ENCODE data around the gene F12.
"Not testable (repeated sequence)": the region's sequence is repeated elsewhere in the genome, so short reads cannot be mapped to it uniquely, and the experiment has no call there.

Gene F12

DNA sequence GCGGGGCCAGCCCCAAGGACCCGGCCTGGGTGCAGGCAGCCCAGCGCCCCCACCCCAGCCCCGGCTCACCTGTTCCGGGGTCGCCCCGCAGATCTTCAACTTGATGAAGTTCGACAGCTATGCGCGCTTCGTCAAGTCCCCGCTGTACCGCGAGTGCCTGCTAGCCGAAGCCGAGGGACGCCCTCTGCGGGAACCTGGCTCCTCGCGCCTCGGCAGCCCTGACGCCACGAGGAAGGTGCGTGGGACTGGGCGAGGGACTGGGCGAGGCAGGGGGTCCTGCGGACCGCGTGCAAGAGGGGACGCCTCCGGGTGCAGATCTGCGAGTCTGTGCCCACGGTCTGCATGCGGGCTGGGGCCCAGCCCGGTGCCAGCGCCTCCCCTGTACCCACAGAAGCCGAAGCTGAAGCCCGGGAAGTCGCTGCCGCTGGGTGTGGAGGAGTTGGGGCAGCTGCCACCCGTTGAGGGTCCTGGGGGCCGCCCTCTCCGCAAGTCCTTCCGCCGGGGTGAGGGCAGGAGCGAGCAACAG is 42.0 kb downstream of the F12 start:
- DNase-seq = no peak

DNA sequence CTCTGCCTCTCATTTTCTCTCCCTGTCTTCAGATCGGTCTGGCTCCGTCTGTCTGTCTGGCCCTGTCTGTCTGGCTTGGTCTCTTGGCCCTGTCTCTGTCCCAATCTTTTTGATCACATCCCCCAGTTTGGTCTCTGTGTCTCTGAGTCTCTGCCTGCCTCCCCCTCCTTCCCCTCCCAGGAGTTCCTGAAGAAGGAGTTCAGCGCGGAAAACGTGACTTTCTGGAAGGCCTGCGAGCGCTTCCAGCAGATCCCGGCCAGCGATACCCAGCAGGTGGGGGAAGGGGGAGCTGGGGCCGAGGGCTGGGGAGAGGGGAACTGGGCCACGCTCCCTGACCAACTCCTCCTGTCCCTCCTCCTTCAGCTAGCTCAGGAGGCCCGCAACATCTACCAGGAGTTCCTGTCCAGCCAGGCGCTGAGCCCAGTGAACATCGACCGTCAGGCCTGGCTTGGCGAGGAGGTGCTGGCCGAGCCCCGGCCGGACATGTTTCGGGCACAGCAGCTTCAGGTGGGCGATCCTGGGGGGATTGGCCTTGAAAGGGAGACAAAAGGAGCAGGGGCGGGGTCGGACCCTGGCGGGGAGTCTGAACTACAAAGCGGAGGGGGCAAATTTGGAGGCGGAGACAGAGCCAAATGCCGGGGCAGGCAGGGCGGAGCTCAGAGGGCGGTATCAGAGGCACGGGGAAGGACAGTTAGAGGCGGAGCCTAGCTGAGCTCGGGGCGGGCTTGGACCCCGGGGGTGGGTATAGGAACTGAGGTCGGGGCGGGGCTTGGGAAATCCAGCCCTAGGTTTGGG is 42.6 kb downstream of the F12 start:
- no peak for DNase-seq

DNA sequence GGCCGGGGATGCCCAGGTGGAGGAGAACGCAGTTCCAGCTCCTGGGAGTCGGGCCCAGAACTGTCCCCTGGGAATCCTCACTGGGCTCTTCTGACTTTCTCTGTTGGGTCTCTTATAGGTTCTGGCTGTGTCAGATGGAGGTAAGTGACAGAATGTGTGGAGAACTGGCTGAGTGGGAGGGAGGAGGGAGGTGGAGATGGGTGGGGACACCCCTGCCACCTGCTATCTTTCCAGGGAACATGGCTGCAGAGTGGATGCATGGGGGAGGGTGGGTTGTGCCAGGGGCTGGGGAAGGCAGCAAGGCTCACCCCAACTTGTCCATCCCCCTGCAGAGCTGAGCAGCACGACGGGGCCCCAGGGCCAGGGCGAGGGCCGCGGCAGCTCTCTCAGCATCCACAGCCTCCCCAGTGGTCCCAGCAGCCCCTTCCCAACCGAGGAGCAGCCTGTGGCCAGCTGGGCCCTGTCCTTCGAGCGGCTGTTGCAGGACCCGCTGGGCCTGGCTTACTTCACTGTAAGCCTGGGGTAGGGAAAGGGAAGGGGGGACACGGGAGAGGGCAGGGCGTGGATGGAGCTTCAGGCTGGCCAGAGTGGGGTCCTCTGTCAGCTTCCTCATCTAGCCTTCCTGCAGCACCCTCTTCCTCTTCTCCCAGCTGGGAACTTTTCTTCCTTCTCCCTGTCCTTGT is 43.4 kb downstream of the F12 start:
- DNase-seq = no peak

DNA sequence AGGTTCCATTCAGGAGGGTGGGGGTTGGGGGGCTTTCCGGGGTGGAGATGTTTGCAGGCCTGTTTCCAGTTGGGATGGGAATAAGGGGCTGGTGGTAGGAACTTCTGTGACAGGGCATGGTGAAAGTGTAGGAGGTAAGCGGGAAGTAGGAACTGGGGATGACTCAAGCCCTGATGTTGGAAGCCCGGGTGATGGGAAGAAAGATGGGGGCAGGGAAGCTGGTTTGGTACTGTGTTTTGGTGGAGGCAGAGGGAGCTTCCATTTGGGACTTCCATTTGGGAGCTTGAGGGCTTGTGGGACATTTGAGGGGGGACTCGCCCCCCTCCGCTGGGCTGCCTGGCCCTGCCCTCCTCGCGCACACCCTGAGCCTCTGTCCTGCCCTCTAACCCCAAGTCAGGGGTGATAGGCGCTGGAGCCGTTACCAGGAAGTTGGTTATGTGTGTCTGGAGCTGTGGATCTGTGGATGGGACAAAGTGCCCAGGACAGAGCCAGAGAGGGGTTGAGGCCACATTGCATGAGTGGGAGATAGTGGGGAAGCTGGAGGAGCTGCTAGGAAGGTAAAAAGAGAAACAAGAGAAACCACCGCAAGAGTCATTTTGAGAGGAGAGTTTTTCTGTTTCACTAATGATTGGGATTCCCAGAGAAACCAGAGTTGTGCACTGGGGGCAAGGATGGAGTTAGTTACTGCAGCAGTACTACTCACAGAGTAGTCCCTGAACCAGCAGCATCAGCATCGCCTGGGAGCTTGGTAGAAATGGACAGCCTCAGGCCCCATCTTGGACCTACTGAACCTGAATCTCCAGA is 45.0 kb downstream of the F12 start:
- DNase-seq = no peak

DNA sequence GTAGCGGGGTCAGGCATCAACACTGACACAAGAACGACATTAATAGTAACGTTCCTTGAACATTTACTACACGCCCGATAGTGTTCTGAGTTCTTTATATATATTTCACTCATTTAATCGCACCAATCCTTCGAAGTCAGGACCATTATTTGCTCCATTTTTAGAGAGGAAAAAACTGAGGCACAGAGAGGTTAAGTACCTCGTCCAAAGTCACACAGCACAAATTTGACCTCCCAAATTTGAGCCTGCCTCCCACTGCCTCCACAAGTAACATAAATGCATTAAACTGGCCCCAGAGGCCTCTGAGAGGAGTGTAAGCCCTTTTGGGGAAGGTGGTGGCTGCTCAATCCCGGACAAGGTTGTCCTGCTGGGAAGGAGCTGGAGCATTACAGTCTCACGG is 45.8 kb downstream of the F12 start:
- DNase-seq = no peak

DNA sequence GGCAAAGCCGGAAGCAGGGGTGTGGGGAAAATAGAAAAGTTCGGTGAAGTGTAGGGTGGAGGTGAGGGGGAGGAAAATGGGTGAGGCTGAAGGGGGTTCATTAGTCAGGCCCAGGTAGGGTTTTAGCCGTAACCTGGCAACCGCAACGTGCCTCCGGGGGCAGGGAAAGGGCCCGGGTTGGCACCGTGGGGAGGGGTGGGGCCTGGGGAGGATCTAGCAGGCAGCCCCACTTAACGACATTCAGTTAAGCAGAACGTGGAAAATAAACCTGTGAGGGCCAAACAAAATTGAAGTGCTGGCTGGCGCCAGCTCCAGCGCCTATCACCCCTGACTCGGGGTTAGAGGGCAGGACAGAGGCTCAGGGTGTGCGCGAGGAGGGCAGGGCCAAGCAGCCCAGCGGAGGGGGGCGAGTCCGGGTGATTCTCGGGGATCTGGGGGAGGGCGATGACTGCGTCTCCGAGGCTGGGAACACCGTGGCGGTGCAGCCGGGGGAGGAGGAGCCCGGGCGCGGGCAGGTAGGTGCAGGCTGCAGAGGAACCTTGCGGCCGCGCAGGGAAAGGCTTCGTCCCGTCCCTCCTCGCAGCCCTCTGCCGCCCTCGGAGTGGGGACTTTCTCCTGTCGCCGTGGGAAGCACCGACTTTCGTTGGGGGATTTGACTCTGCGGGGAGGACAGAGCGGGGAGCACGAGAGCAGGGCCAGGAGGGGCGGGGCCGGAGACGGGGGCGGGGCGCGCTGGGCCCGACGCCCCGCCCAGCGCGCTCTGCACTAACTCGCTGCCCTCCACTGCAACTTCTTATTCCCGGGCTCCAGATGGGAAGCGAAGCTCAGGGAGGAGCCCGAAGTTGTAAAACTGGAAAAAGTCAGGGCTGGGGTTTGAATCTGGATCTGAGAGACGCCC is 46.5 kb downstream of the F12 start:
- DNase-seq = no peak

DNA sequence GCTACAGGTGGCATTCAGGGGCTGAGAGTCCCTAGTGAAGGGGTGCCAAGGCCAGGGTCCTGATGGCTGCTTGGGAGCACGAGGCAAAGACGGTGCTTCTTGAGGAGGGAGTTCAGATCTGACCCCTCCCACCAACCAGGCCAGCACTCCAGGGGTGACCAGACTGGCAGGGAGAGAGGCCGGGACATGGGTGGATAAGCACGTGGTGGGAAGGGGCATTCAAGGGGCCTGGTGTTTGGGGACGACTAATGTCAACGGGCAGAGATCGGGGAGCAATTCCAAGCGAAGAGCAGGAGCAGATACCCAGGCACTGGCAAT is 47.1 kb downstream of the F12 start:
- no peak for DNase-seq

DNA sequence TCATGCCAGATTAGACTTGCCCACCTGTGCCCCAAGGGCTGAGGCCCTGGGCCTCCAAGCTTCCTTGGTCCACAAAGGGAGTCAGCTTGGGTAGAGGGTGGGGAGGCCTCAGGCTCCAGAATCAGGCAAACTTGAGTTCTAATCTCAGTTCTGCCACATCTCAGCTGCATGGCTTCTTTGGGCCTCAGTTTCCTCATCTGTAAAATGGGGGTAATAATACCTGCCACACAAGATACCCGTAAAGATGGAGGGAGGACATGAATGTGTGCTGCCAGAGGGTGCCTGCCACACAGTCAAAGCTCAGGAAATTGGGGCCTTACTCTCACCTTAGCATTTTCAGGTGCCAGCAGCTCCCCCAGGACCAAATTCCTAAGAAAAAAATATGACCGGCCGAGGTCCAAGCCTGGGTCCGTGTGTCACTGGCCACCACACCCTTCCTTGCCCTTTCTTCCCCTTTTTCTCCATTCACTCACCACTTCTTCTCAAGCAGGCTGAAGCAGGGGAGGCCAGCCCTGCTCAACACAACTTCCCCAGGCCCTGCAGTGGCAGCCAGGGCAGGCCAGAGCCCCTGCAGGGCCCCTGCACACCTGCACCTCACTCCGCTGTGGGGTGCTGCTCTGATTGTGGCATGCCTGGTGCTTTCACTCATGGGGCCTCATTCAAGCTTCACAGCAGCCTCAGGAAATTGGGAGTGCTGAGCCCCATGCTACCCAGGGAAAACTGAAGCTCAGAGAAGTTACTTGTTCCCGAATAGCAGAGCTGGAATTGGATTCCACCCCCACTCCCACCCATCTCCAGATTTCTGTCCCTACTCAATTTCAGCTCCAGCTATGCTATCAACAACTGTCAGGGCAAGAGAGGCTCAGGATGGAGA is 47.7 kb downstream of the F12 start:
- DNase-seq = no peak

DNA sequence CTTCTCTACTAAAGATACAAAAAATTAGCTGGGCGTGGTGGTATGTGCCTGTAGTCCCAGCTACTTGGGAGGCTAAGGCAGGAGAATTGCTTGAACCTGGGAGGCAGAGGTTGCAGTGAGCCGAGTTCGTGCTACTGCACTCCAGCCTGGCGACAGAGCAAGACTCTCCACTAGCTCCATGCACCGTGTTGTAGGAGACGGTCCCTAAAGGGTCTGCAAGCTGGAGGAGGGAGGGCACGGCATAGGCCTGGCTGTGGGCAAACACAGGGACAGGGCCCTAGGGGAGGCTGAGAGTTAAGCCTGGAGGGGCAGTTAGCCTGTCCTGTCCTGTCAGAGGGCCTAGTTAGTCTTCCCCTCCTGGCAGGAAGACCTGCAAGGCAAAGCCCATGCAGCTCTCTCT is 48.6 kb downstream of the F12 start:
- not testable (repeated sequence) for DNase-seq

DNA sequence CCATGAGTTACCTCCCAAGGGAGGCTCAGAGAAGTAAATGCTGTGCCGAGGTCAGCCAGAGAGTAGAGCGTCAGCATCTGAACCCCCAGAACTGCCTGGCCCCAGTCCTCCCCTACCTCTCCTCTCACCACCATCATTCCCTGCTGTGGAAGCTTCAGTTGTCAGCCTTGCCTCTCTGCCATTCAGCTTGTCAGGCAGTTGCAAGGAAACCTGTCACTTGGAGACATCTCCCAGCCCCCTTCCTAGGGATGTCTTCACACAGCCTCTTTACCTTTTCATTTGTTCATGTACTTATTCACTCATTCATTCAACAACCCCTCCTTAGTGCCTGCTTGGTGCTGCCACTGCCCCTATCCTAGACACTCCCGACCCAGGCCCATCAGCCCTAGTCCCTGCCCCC is 49.5 kb downstream of the F12 start:
- DNase-seq = no peak

DNA sequence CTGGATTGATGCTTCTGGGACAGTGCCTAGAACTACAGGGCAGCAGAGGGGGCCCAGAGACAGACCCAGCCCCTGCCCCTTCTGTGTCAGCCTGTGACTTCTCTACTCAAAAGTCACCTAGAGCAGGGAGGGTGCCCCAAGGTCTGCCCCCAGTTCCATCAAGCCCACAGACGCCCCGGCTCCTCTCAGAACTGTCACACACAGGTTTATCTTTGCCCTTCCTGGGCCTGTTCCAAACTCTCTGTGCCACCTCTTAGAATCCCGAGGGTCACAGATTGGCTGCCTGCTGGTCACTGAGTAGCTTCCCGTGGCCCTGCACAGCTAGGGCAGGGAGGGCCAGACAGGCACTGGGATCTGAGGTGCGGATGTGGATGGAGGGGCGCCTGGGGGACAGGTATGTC is 49.9 kb downstream of the F12 start:
- DNase-seq = no peak

DNA sequence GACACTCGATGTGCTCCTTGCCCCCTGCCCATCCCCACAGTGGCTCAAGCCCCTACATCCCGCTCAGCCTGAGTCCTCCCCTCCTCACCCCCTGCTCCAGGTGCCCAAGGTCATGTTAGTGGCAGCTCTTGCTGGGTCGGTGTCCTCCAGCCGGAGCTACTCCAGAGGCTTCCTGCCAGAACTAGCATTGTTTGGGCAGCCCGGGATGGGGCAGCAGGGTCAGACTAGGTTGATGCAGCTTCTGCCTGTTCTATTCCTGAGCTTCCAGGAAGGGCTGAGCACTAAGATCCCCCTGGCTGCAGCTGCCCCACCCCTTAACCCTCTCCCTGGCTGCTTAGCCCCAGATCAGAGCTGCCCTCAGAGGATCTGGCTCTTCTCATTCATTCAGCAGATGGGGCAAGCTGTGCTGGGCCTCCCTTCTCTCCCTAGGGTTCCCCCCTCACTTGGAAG is 51.0 kb downstream of the F12 start:
- DNase-seq = no peak

DNA sequence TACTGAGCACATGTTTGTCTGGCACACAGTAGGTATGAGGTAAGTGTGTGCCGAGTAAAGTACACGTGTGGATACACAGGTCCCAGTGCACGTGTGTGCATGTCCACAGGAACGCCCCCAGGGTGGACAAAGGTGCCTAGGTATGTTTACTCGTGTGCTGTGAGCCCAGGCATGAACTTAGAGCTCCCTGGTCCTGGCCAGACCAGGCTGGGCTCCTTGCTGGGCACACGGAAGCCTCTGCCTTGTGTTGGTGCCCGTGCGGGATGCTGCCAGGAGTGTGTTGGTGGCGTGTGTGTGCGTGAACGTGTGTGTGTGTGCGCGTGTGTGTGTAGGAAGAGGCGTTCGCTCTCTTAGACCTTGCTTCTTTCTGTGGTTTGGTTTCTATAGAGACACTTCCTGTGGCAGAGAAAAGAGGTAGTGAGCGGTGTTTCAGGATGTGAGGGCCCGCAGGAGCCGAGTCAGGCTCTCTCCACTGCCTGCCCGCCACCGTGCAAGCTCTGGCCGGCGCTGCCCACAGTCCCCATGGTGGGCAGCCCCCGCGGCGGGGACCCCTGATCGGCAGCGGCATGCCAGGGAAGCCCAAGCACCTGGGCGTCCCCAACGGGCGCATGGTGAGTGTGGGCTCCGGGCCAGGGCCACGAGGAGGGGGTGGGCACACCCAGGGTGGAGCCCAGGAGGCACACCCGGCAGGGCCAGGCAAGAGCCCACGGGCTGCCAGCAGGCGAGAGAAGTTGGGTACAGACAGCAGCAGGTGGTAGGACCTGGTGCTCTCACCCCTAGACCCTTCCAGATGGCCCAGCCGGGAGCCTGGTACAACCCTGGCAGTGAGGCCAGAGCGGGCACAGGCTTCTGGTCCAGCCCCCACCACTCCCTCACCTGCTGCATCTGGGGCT is 51.7 kb downstream of the F12 start, which contains the start of gene RGS14:
Gene RGS14 (plus strand): TSS at position 466 of the 893 bp plus-strand sequence. CDS start 101 bp downstream, at position 567.
- DNase-seq = no peak

DNA sequence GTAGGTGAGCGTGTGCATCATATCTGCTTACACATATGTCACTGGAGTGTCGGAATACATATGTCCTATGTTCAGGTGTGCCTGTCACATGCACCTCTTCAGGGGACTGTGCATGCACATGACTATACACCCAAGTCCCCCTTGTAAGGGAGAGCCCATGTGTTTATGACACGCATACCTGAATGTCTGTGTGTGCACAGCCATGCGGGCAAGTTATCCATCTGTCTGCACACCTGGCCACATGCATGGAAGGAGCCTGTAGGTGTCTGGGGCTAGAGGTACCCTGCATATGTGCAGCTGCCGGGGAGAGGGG is 52.3 kb downstream of the F12 start:
- no peak for DNase-seq

DNA sequence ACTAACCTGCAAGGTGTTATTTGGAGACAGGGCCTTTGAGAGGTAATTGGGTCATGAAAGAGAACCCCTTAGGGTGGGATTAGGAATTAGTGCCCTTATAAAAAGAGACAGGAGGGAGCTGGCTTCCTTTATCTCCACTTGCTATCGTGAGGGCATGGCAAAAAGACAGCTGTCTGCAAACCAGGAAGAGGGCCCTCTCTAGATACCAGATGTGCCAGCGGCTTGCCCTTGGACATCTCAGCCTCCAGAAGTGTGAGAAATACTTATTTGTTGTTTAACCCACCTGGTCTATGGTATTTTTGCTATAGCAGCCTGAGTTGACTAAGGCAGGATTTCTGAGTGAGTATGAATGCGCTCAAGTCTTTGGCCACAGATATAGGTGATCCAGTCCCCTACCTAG is 52.6 kb downstream of the F12 start:
- DNase-seq = no peak

DNA sequence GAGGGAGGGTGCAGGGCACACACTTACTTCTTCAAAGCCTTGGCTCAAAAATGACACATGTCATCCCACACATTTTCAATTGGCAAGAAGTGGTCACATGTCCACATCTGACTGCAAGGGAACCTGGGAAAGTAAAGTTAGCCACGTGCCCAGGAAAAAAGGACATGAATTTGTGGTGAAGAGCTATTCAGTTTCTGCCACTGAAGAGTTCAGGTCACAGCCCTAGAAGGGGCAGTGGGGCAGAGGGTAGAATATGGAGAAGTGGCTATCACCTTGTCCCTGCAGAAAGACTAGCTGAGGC is 53.5 kb downstream of the F12 start:
- no peak for DNase-seq

DNA sequence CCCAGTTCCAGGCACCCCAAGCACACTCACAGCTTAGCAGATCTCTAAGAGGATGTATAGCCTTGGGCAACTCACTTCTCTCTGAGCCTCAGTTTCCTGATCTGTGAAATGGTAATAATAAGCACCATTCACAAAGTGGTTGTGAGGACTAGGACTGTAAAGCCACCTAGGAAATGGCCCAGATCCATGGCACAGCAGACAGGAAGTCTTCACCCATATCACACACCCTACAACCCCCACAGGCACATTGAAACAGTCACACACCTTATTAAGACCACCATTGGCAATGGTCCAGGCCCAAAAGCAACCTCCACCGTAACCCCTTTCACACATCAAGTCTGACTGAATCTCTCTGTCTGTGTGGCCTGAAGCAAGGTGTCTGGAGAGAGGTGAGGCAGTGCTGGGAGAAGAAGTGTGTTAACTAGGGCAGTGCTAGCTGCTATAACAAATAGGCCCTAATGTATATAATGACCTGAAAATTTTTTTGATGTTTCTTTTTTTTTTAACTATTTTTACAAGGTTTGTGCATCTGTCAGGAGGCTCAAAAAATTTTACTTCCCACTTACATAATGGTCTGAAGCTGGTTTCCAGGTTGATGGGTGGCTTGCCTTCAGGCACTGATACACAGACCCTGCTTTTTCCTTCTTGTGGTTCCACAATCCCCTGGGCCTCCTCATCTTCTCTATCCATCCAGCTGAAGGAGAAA is 54.0 kb downstream of the F12 start:
- DNase-seq = no peak

DNA sequence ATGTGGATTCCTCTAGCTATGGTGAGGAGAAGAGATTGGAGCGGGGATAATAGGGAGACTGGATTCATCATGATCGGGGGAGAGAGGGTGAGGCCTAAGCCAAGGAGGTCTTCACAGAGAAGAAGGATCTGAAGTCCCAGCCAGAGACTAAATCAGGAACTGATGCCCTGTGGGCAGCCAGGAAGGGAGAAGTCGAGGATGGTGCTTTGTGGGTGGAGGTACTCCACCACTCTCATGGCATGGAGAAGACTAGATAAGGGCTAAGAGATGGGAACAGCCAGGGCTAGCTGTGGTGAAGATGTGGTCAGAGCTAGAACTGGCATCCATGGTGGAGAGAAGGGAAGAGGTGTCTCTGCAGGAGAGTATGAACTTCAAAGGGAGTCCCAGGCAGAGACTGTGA is 54.7 kb downstream of the F12 start:
- no peak for DNase-seq

DNA sequence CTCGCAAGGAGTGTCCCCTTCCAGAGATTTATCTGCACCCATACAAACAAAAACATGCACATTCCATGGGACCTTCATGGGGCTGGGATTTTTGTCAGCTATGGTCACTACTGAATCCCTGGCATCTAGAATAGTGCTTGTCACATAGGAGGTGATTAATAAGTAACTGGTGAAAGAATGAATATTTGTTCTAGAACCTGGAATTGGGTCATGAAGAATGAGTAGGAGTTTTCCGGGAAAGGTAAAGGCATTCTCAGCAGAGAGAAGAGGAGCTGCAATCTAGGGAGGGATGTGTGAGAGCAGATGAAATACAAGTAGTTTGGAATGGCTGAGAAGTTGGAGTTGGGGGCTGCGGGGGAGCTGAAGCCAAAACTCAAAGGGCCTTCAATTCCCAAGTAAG is 55.1 kb downstream of the F12 start:
- no peak for DNase-seq

DNA sequence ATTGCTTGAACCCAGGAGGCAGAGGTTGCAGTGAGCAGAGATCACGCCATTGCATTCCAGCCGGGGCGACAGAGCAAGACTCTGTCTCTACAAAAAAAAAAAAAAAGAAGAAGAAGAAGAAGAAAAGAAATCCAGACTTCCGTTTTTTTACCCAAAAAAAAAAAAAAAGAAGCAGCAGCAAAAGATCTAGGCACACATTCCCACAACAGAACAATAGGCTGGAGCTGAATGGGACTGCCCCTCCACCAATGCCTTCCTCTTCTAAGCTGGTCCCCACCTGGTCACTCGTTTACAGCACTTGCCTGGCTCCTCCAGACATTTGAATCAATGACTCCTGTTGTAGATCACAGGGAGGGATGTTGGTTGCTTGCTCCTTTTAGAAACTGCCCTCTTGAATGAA is 56.3 kb downstream of the F12 start:
- no peak for DNase-seq

Measured in NCI-H1436 (cell line).